GM23338 (cell line): ENCODE results near the gene MRGPRE.

Source experiments
- CREB1 ChIP-seq: fragments of 250-450 bp; sonication (Bioruptor Pico); IDR thresholded peaks from 2 replicates; pipeline ENCODE4 v1.5.0; 2020; ENCODE audit warnings: low read depth, mild to moderate bottlenecking, moderate library complexity
- EZH2 ChIP-seq: fragments of 200-600 bp; sonication (generic); IDR thresholded peaks from one replicate; pipeline ENCODE4 v1.8.0; 2017; ENCODE audit warnings: antibody characterized with exemption, mild to moderate bottlenecking, low read depth; ENCODE audit not compliant: unreplicated experiment
- EZH2phosphoT487 ChIP-seq: fragments of 200-600 bp; sonication (generic); IDR thresholded peaks from one replicate; pipeline ENCODE4 v1.8.1; 2018; ENCODE audit warnings: antibody characterized with exemption; ENCODE audit not compliant: unreplicated experiment
- POLR2AphosphoS5 ChIP-seq: IDR thresholded peaks from 2 replicates; pipeline ENCODE4 v1.6.1; 2016; ENCODE audit warnings: antibody characterized with exemption, low read depth
- ZNF114 ChIP-seq: fragments of 250-450 bp; sonication (Bioruptor Pico); IDR thresholded peaks from 2 replicates; pipeline ENCODE4 v1.5.0; 2020; ENCODE audit warnings: mild to moderate bottlenecking, moderate library complexity
- ZNF331 ChIP-seq: fragments of 250-450 bp; sonication (Bioruptor Pico); IDR thresholded peaks from 2 replicates; pipeline ENCODE4 v1.5.0; 2020; ENCODE audit warnings: low read depth, mild to moderate bottlenecking, moderate library complexity
- TF ChIP-seq, protein P1 (sequence below), 2 experiments: fragments of 200-600 bp in 1 of 2; sonication (generic) in 1 of 2; conservative IDR thresholded peaks; 2 replicates each; pipeline versions ENCODE4 v1.5.1 to v1.6.1; 2016 to 2017; ENCODE audit warnings: antibody characterized with exemption in 2 of 2, low read depth in 2 of 2, mild to moderate bottlenecking in 2 of 2, moderate library complexity in 1 of 2
- TF ChIP-seq, protein P2 (sequence below): IDR thresholded peaks from one replicate; pipeline ENCODE4 v1.6.1; 2018; ENCODE audit warnings: antibody characterized with exemption; ENCODE audit not compliant: unreplicated experiment
- TF ChIP-seq, protein P3 (sequence below): IDR thresholded peaks from 2 replicates; pipeline ENCODE4 v1.6.1; 2016; ENCODE audit warnings: antibody characterized with exemption

DNA sequence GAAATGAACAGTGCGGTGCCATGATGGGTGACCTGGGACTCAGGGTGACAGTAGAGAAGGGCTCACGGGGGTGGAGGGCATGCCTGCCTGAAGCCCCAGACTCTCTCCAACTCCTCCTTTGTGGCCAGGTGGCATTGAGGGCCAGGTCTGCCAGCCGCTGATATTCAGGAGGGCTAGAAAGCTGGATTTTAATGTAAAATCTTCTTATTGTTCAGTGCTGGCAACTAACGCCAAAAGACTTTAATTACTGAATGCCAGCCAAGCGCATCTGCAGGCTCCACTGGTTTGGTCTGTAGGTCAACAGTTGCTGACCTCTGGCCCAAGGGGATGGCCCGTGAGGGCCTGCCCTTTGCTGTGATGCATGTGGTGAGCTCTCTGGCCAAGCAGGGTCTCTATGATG lies 23.9 kb downstream of the MRGPRE start:
- TF ChIP-seq CREB1 (CRISPR knock-in tag) (no peak), POLR2AphosphoS5 (no peak), EZH2 (no peak), ZNF114 (no peak), ZNF331 (CRISPR knock-in tag) (no peak), EZH2phosphoT487 (no peak)
- TF ChIP-seq, protein P1, sequence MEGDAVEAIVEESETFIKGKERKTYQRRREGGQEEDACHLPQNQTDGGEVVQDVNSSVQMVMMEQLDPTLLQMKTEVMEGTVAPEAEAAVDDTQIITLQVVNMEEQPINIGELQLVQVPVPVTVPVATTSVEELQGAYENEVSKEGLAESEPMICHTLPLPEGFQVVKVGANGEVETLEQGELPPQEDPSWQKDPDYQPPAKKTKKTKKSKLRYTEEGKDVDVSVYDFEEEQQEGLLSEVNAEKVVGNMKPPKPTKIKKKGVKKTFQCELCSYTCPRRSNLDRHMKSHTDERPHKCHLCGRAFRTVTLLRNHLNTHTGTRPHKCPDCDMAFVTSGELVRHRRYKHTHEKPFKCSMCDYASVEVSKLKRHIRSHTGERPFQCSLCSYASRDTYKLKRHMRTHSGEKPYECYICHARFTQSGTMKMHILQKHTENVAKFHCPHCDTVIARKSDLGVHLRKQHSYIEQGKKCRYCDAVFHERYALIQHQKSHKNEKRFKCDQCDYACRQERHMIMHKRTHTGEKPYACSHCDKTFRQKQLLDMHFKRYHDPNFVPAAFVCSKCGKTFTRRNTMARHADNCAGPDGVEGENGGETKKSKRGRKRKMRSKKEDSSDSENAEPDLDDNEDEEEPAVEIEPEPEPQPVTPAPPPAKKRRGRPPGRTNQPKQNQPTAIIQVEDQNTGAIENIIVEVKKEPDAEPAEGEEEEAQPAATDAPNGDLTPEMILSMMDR (conservative IDR thresholded peaks at IDR 0.05; ENCODE audit: low read depth in 2 of 2), result no peak
- TF ChIP-seq, protein P2, sequence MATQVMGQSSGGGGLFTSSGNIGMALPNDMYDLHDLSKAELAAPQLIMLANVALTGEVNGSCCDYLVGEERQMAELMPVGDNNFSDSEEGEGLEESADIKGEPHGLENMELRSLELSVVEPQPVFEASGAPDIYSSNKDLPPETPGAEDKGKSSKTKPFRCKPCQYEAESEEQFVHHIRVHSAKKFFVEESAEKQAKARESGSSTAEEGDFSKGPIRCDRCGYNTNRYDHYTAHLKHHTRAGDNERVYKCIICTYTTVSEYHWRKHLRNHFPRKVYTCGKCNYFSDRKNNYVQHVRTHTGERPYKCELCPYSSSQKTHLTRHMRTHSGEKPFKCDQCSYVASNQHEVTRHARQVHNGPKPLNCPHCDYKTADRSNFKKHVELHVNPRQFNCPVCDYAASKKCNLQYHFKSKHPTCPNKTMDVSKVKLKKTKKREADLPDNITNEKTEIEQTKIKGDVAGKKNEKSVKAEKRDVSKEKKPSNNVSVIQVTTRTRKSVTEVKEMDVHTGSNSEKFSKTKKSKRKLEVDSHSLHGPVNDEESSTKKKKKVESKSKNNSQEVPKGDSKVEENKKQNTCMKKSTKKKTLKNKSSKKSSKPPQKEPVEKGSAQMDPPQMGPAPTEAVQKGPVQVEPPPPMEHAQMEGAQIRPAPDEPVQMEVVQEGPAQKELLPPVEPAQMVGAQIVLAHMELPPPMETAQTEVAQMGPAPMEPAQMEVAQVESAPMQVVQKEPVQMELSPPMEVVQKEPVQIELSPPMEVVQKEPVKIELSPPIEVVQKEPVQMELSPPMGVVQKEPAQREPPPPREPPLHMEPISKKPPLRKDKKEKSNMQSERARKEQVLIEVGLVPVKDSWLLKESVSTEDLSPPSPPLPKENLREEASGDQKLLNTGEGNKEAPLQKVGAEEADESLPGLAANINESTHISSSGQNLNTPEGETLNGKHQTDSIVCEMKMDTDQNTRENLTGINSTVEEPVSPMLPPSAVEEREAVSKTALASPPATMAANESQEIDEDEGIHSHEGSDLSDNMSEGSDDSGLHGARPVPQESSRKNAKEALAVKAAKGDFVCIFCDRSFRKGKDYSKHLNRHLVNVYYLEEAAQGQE, result no peak
- TF ChIP-seq, protein P3, sequence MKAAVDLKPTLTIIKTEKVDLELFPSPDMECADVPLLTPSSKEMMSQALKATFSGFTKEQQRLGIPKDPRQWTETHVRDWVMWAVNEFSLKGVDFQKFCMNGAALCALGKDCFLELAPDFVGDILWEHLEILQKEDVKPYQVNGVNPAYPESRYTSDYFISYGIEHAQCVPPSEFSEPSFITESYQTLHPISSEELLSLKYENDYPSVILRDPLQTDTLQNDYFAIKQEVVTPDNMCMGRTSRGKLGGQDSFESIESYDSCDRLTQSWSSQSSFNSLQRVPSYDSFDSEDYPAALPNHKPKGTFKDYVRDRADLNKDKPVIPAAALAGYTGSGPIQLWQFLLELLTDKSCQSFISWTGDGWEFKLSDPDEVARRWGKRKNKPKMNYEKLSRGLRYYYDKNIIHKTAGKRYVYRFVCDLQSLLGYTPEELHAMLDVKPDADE, result no peak
